AG04450 (cell line): Measurements from ENCODE around the gene RPL37A. TPM values are rescaled to one million over a fixed set of nuclear protein-coding genes. Genes with fewer than 3 reads are reported as not detected.
A peak's percentile ranks its signal among the peaks of the same experiment; 100 is the strongest.

ENCODE experiments used
- CTCF ChIA-PET: fragments of 300-600, 350-600 bp; formaldehyde crosslinking; extraction: SDS; loops from one replicate; lab custom pipeline; 2022; ENCODE audit warnings: antibody characterized with exemption, inconsistent platforms; lab: Charles Lee
- POLR2A ChIA-PET: fragments of 350-600 bp; formaldehyde crosslinking; extraction: SDS; loops from one replicate; lab custom pipeline; 2021; ENCODE audit warnings: antibody characterized with exemption, inconsistent platforms; lab: Yijun Ruan, JAX
- DNase-seq: peaks from one replicate; pipeline ENCODE4 v3.0.0-alpha.2; 2011; ENCODE audit warnings: low read depth, low spot score
- H3K27ac ChIP-seq: one replicate; pipeline ENCODE4 v1.5.1; 2012; ENCODE audit warnings: low read depth, low read length, control low read depth
- H3K27me3 ChIP-seq: one replicate; pipeline ENCODE4 v1.6.0; 2012; ENCODE audit warnings: low read length; ENCODE audit not compliant: control insufficient read depth, insufficient read depth
- H3K4me3 ChIP-seq: 2 replicates; pipeline ENCODE4 v1.5.1; 2011; ENCODE audit warnings: mild to moderate bottlenecking, low read depth, low read length, control low read depth
- H3K9me3 ChIP-seq: 2 replicates; pipeline ENCODE4 v1.5.1; 2012; ENCODE audit warnings: low read length; ENCODE audit not compliant: control insufficient read depth, insufficient read depth
- polyA minus RNA-seq: library from RNA; depleted of rRNA, polyadenylated mRNA; stranded (reverse); fragments of >200 nt; gene quantifications from 2 replicates; pipeline ENCODE4 v1.2.3, GENCODE V29; 2011; rRNA and poly(A)+ RNA removed
- polyA plus RNA-seq: library from polyadenylated mRNA; depleted of rRNA; stranded (reverse); fragments of >200 nt; gene quantifications from 2 replicates; pipeline ENCODE4 v1.2.3, GENCODE V29; 2011; rRNA removed
- TF ChIP-seq, protein P1 (sequence below): IDR thresholded peaks from 2 replicates; pipeline ENCODE4 v1.5.1; 2011; ENCODE audit warnings: low read depth, low read length, control low read depth, inconsistent platforms

The RPL37A gene
- polyA plus RNA-seq = 3,563 and 3,667 TPM in 2 replicates
- 742 and 782 TPM in 2 replicates for polyA minus RNA-seq

DNA sequence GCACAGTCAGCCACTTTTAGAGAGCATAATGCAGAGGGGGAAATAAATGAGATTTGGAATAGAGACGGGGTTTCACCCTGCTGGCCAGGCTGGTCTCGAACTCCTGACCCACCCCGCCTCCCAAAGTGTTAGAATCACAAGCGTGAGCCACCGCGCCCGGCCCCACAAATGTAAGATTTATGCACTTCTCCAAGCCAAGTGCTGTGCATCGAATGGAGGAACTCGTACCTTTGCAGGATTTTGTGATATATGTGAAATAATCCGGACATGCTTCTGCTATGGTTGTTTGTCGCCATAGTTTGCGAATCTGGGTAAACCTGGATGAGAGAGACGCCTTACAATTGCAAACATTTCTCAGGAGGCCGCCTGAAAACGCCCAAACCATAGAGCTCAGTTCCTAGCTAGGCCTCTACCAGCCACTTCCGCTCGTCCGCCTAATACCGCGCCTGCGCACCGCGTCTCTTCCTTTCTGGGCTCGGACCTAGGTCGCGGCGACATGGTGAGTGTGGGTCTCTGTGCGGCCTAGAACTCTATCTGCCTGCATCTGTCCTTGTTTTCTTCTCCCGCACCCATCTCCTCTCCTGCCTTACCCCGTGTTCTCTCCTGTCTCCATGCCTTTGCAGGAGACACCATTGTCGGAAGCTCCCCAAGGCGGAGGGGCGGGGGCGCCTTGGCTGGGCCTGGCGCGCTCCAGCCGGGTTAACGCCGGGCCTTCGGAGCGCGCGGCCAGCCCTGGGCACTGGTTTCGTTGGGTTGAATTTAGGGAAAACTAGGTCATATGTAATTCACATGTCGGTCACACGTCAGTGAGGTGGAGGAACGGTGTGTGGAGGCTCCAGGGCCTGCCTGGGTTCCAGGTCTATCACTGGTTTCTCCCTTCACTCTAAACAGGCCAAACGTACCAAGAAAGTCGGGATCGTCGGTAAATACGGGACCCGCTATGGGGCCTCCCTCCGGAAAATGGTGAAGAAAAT lies at the start of gene RPL37A:
Gene RPL37A (plus strand): TSS at position 466 of the 974 bp plus-strand sequence. CDS start 31 bp downstream, at position 497.
- POLR2A ChIA-PET = interaction anchor here (0.5 to 1.7 kb wide), 19 partner anchors 8 to 384 kb away, joined by 3 to 8 read pairs (median 3); partner anchors contain the start of genes MARCHF4 and SMARCAL1

DNA sequence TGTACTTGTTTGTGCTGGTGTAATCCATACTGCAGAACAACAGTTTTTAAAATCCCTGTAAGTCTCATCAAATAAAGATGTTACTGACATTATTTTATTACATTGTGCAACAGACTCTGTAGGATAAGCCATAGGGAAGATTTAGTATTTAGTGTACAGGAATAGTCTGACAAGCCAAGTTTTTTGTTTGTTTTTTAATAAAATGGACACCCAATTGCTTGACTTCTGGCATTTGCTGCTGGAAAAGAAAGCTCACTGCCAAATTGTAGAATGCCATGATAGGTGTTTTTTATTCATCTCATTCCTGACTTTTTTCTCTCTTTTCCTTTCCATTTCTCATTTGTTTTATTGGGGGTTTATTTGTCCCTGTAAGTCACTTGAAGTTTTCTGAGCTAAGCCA lies 48.3 kb upstream of the RPL37A start:
- POLR2A ChIA-PET = no interaction called here
- TF ChIP-seq, protein P1, sequence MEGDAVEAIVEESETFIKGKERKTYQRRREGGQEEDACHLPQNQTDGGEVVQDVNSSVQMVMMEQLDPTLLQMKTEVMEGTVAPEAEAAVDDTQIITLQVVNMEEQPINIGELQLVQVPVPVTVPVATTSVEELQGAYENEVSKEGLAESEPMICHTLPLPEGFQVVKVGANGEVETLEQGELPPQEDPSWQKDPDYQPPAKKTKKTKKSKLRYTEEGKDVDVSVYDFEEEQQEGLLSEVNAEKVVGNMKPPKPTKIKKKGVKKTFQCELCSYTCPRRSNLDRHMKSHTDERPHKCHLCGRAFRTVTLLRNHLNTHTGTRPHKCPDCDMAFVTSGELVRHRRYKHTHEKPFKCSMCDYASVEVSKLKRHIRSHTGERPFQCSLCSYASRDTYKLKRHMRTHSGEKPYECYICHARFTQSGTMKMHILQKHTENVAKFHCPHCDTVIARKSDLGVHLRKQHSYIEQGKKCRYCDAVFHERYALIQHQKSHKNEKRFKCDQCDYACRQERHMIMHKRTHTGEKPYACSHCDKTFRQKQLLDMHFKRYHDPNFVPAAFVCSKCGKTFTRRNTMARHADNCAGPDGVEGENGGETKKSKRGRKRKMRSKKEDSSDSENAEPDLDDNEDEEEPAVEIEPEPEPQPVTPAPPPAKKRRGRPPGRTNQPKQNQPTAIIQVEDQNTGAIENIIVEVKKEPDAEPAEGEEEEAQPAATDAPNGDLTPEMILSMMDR = no peak
- Histone ChIP-seq H3K9me3 (peaks cover 5% of the 10 kb centered on the region), H3K27me3 (no peaks in the 10 kb centered on the region), H3K4me3 (no peak overlapping the region), H3K27ac (no peak overlapping the region)
- CTCF ChIA-PET = no interaction called here
- DNase-seq = no peak

More for the DNA sequence above, at the start of gene RPL37A:
- TF ChIP-seq, protein P1 = no peak
- CTCF ChIA-PET = interaction anchor here (1.0 to 1.7 kb wide), 2 partner anchors 276 to 389 kb away, joined by 3 to 5 read pairs; no protein-coding TSS in a partner anchor
- no peaks in the 10 kb centered on the region for H3K9me3 ChIP-seq
- peak within 1 kb of the TSS; percentile 88 for H3K4me3 ChIP-seq
- H3K27ac ChIP-seq = peak within 1 kb of the TSS; percentile 66
- peak; percentile 87 for DNase-seq
- no peaks in the 10 kb centered on the region for H3K27me3 ChIP-seq

DNA sequence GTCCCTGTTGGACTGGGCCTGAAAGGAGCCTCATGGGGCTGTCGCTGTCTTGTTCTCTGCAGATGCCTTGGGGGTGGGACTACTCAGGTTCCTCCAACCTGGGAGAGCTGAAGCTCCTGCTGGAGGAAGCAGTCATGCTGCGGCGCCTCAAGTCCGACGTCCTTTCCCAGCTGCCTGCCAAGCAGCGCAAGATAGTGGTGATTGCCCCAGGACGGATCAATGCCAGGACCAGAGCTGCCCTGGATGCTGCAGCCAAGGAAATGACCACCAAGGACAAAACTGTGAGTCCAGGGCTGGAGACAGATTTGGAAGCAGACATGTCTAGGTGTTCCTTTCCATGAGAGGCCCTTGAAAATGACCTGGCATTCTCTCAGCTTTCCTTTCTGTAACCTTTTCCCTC lies 47.9 kb upstream of the RPL37A start:
- no peak for DNase-seq
- peaks cover 5% of the 10 kb centered on the region for H3K9me3 ChIP-seq
- ChIA-PET POLR2A (no interaction called here), CTCF (no interaction called here)
- no peaks in the 10 kb centered on the region for H3K27me3 ChIP-seq
- H3K27ac ChIP-seq = no peak overlapping the region
- TF ChIP-seq, protein P1 = no peak
- no peak overlapping the region for H3K4me3 ChIP-seq

DNA sequence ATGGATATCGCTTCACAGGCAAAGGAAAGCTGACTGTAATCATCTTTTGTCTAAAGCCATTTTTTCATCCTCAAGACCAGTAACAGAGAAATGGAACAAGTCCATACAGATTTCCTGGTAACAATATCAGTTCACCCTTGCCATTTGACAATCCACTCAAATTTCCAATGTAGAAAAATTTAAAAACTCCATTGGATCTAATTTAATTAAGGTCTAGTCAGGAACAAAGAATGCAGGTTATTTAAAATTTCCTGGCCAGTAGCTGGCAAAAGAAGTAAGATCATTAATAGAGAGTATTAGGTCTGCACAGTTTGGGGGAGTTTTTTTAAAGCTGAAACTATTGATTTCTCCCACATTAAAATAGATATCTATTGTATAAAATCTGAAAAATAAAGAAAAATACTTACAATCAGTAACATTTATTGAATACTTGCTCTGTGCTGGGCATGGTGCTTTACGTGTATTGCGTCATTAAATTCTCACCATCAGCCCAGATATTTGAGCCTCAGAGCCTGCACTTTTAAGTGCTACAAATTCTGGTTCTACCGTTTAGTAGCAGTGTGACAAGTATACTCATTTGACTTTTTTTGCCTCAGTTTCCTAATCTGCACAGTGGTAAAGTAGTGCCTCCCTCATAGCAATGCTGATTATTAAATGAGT lies 44.6 kb upstream of the RPL37A start:
- H3K9me3 ChIP-seq = peaks cover 5% of the 10 kb centered on the region
- POLR2A ChIA-PET = no interaction called here
- DNase-seq = no peak
- H3K27ac ChIP-seq = no peak overlapping the region
- TF ChIP-seq, protein P1 = no peak
- no peaks in the 10 kb centered on the region for H3K27me3 ChIP-seq
- CTCF ChIA-PET = no interaction called here
- H3K4me3 ChIP-seq = no peak overlapping the region
